GM21723 (cell line): ENCODE results near the gene CBX2.
A peak's percentile ranks its signal among the peaks of the same experiment; 100 is the strongest.

Source experiments
- ATAC-seq: cut with Tn5 transposase; IDR thresholded peaks from one replicate; pipeline ENCODE4 v1.9.1; 2021; ENCODE audit warnings: mild to moderate bottlenecking, moderate library complexity; ENCODE audit not compliant: unreplicated experiment

CBX2 gene

DNA sequence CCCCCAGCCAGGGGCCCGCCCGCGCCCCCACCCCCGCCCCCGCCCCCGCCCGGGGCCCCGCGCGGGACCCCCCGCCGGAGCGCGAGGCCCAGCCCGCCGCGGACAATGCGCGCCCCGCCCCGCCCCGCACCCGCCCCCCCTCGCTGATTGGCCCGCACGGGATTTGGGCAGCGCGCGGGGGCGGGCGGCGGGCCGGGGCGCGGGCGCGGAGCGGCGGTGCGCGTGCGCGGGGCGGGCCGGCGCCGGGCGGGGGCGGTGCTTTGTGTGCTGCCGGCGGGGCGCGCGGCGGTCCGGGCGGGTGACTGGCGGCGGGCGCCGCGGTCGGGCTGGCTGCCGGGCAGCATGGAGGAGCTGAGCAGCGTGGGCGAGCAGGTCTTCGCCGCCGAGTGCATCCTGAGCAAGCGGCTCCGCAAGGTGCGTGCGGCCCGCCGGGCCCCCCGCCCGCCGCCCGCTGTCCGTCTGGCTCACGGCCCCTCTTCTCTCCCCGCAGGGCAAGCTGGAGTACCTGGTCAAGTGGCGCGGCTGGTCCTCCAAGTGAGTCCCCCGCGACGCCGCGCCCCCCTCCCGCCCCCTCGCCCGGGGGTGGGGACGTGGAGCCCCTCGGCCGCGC lies at the start of gene CBX2:
Gene CBX2, plus strand, starts transcription at position 255 of the 610 bp plus-strand sequence. Its CDS starts 88 bp downstream, at position 343.
- ATAC-seq: peak; percentile 59

DNA sequence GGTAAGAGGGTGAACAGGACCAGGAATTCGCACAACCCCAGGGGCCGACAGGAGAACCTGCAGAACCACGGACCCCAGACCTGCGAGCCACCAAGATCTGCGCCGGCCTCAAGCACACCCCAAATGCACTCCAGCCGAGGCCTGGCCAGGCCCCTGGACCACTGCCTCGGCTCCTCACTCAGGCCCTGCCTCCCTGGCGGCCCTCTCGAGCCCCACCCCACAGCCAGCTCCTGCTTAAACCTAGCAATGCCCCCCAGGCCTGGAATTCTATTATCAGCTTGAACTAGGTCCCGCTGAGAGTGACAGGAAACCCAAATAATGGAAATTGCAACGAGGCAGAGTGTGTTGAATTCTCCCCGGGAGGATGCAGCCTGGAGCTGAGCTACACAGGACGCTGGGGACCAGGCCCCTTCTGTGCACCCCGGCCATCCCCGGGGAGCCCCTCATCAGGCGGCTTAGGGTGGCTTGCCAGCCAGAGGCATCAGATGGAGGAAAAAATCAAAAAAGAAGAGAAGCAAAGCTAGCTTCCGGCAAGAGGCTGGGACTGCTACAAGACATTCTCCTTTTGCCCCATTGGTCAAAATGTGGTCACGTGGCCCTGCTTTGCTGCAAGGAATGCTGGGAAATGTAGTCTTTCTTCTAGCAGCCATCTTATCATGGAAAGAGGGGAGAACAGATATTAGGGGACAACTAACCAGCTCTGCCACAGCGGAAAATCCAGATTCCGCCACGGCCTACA lies 49.6 kb upstream of the CBX2 start:
- peak; percentile 64 for ATAC-seq

DNA sequence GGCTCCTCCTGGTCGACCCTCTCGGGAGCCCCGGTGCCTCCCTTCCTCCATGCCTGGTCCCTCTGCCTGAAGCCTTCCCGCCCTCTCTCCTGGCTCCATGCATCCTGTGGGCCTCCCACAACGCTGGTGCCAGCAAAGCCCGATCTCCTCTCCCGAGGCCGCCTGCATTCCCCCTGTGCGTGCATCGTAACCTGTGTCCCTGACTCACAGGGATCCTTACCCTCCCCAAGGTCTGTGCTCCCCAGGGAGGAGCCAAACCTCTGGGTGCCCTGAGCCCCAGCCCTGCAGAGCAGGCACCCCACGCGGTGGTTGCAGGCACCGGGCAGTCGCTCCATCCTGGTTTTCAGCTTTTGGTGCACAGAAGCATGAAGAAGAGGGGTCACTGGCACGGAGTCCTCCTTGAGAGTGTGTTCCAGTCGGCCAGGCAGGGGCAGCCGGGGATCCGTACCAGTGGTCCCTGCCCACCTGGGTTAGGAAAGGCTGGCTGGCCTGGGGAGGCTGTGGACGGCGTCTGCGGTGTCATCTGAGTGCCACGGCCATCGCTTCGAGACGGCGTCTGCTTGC lies 49.0 kb upstream of the CBX2 start:
- ATAC-seq: no peak

DNA sequence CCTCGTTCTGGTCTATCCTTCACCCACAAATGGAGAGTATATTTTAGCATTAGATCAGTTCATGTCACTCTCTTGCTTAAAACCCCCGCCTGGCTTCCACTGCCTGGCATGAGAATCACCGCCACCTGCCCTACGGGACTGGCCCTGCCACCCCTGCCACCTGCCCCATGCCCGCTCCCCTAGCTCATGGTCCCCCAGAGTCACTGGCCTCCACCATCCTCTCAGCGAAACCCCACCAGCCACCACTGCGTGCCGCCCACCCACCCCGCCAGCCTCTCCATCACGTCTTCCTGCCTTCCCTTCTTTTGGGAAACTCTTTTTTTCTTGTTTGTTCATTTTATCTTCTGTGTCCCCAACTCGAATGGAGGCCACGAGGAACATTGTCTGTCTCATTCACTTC lies 48.2 kb upstream of the CBX2 start:
- no peak for ATAC-seq

DNA sequence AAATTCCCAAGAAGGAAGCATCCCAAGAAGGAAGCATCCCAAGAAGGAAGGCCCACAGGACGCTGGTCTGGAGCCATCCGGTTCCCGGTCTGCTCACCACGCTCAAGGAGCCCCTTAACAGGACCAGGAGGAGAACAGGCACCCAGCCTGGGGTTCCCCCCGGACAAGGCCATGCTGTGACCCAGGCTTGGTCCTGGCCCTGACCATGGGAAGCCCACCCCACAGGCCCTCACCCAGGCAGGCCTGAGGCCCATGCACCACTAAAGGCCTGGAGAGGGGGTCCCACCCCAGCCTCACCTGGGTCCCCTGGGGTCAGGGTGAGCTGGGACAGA lies 47.5 kb upstream of the CBX2 start:
- no peak for ATAC-seq

DNA sequence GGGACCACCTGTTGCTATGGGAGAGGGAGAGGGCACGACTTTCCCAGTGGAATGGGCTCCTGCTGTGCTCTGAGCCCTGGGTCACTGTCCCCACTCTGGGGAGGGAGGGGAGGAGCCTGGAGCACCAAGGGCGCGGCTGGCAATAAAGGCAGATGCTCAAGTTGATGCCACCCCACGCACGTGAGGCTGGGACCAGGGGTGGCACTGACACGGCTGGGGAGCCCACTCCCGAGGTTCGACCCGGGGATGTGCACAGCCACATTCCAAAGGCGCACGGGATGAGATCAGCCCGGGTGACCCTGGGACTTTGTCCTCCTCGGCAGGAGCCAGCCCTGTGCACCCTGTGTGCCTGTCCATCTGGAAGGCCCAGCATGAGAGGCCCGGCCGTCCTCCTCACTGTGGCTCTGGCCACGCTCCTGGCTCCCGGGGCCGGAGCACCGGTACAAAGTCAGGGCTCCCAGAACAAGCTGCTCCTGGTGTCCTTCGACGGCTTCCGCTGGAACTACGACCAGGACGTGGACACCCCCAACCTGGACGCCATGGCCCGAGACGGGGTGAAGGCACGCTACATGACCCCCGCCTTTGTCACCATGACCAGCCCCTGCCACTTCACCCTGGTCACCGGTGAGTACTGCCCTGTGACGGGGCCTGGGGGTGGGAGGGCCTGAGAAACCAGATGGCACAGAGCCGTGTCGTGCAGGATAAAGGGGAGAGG lies 47.0 kb upstream of the CBX2 start, which contains the start of gene ENPP7:
Gene ENPP7, plus strand, starts transcription at position 175 of the 715 bp plus-strand sequence. Its CDS starts 197 bp downstream, at position 372.
- ATAC-seq: no peak

DNA sequence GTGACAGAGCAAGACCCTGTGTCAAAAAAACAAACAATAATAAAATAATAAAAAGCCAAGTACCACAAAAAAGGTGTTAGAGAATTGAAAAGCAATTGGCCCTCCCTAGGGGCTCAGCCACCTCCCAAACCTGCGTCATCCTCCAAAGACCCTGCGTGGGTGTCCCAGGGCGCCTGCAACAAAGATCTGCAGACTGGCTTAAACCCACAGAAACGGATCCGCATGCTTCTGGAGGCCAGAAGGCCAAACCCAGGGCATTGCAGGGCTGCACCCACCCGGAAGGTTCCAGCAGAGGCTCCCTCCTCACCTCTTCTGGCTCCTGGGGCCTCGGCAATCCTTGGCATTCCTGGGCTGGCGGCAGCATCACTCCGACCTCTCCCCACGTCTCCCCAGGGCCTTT lies 45.7 kb upstream of the CBX2 start:
- no peak for ATAC-seq

DNA sequence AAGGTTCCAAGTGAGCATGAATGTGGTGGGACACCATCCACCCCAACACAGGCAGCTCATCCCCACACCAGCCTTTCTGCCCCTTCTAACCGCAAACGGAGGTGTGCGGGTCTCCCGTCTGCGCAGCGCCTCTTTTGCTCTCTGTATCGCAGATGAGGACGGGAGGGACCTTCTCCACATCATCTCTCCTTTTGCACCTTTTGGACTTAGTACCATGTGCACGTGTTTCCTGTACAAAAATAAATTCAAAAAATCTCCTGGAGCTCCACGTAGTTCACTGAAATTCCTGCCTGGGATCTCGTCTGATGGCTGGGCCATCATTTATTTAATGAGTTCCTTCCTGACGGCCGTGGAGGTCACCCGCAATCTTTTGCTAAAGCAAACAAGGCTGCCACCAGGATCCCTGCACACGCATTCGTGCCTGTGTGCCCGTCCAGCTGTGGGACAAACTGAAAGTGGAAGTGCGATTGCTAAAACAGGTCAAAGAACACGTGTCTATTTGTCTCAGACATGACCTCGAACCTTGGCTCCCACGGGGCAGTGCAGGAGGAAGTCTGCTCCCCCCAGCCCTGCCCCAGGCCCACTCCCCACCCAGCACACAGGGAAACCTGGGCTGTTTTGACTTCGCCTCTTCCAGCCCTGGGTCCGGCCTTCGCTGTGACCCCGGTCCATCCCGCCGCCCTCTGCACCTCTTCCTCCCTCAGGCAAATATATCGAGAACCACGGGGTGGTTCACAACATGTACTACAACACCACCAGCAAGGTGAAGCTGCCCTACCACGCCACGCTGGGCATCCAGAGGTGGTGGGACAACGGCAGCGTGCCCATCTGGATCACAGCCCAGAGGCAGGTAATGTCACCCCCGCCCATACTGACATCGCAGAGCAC lies 44.9 kb upstream of the CBX2 start:
- ATAC-seq: no peak

DNA sequence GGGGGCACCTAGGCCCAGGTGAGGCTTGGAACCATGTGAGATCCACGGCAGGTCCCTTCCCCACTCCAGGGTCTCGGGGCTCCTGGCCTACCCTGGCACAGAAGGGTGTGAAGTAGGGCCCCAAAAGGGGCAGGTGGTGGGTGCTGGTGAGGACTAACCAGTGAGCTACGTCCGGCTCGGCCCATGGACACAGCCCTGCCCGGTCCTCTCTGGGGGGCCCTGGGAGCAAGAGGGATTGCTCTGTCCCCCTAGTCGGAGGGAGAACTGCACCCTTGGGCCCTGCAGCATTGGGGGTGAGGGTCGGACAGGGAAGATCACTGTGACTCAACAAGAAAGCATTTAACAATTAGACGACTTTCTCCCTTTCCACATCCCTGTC lies 44.3 kb upstream of the CBX2 start:
- ATAC-seq: no peak

DNA sequence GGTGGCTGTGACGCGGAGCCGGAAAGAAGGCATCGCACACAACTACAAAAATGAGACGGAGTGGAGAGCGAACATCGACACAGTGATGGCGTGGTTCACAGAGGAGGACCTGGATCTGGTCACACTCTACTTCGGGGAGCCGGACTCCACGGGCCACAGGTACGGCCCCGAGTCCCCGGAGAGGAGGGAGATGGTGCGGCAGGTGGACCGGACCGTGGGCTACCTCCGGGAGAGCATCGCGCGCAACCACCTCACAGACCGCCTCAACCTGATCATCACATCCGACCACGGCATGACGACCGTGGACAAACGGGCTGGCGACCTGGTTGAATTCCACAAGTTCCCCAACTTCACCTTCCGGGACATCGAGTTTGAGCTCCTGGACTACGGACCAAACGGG lies 42.9 kb upstream of the CBX2 start:
- no peak for ATAC-seq

DNA sequence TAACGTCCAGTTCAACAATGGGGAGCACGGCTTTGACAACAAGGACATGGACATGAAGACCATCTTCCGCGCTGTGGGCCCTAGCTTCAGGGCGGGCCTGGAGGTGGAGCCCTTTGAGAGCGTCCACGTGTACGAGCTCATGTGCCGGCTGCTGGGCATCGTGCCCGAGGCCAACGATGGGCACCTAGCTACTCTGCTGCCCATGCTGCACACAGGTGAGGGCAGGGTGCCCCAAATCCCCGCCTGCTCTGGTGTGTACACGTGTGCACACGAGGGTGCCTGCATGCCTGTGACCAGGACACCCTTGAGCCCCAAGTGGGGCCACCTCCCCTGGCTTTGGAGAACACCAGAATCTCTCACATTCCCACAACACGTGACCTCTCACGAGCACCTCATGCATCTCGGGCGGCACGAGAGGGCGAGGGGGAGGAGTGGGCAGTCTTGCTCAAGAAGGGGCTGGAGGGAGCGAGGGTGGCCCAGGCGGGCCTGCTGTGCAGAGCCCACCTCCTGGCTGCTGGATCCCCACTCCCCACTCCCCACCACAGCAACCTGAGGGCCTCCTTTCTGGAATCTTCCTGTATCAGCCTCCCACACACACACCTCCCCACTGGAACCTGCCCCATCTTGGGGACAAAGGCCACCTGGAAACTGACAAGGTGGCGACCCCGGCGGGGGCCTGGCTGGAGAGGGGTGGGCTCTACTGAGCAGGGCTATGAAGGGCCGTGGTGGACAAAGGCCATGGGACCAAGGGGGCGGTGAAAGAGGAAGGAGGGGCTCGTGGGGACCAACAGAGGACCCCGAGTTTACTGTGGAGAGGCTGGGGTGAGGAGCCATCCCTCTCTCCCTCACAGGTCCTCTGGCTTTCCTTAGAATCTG lies 40.7 kb upstream of the CBX2 start:
- ATAC-seq: no peak

DNA sequence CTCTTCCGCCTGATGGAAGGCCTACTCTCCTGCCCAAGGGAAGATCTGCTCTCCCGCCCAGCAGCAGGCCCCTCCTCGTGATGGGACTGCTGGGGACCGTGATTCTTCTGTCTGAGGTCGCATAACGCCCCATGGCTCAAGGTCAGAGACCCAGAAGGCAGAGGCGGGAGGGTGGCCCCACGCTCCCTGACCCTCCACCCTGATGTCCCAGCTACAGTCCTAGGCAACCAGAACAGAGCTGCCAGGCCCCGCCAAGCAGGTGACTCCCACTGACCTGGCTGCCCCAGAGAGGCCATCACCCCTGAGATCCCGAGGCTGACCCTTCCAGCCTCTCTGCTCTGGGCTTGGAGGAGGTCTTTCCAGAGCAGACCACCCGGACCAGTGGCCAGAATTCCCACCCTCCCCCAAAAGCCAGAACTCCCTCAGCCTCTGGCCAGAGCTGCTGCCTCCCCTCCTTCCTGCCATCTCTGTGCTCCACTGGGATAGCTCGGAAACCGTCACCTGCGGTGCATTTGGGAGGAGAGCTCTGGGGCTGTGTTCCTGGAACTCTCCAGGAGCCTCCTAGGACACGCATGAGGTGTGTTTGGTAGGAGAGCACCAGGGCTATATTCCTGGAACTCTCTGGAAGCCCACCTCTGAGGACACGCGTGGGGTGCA lies 39.9 kb upstream of the CBX2 start:
- no peak for ATAC-seq

DNA sequence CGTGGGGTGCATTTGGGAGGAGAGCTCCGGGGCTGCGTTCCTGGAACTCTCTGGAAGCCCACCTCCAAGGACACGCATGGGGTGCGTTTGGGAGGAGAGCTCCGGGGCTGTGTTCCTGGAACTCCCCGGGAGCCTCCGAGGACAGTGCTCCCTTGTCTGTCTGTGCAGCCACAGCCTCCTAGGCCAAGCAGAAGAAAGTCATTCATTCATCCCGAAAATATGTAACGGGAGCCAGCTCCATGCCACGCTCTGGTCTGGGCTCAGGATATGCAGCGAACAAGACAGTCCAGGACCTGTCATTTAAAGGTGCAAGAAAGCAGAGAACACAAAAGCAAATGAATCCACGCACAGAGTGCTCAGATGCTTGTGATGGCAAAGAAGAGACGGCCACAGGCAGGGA lies 39.3 kb upstream of the CBX2 start:
- ATAC-seq: no peak

DNA sequence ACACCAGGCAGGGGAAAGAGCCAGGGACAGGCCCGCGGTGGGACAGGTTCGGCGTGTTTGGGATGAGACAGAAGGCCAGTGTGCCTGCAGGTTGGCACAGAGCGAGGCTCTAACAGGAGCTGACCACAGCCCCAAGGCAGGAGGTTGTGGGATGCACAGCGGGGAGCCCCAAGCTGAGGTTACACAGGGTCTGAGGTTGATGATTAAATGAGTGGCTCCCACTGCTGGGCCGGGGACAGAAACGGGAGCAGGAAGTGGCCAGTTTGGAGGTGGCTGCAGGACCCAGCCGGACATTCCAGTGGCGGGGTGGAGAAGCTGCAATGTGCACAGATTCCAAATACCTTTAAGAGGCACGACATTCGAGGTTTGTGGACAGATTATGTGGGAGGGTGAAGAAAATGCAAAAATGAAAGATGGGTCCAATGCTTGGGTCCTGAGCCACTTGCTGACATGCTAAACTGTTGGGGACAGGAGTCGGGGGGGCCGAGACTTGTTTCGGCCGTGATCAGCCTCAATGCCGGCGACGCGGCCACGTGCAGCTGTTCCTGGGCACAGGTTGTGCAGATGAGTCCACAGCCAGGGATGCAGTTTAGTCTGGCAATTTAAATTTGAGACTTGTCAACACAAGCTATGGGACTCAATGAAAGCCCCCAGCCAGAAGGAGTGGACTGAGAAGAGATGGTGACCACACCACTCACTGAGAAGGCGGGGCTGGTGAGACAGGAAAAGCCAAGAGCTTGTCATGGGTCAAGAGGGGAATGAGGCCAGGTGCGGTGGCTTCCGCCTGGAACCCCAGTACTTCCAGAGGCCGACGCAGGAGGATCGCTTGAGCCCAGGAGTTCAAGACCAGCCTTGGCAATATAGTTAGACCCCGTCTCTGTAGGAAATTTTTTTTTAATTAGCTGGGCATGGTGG lies 38.5 kb upstream of the CBX2 start:
- ATAC-seq: no peak

DNA sequence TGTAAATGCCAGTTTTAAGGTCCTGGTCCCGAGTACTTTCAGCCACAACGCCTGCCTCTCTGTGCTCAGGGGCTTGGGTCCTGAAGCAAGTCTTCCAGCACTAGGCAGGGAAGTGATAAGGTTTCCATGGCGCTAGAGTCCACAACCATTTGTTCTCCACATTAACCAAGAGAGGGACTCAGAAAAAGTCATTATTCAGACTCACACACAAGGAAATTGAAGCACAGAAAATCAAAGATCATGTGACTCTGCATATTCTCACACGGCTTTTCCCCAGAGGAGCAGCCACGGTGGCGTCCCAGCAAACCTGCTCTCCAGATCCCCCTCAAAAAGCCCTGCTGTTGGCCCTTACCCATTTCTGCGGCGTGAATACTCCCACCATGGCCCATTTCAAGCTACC lies 37.5 kb upstream of the CBX2 start:
- no peak for ATAC-seq

DNA sequence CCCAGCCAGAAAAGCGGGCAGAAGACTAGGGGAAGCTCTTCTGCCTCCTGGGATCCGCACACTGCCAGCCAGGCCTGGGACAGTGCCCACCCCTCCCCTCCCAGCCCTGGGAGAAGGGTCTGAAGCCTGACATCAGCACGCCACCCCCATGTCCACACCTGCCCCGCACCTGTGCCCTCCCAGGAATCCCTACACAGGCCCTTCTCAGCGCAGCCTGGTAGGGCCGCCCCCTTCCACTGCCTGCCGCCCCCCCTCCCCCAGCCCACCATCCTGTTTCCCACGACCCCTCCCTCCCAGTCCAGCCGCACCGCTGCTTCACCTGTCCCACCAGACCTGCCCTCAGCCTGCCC lies 36.6 kb upstream of the CBX2 start:
- no peak for ATAC-seq

DNA sequence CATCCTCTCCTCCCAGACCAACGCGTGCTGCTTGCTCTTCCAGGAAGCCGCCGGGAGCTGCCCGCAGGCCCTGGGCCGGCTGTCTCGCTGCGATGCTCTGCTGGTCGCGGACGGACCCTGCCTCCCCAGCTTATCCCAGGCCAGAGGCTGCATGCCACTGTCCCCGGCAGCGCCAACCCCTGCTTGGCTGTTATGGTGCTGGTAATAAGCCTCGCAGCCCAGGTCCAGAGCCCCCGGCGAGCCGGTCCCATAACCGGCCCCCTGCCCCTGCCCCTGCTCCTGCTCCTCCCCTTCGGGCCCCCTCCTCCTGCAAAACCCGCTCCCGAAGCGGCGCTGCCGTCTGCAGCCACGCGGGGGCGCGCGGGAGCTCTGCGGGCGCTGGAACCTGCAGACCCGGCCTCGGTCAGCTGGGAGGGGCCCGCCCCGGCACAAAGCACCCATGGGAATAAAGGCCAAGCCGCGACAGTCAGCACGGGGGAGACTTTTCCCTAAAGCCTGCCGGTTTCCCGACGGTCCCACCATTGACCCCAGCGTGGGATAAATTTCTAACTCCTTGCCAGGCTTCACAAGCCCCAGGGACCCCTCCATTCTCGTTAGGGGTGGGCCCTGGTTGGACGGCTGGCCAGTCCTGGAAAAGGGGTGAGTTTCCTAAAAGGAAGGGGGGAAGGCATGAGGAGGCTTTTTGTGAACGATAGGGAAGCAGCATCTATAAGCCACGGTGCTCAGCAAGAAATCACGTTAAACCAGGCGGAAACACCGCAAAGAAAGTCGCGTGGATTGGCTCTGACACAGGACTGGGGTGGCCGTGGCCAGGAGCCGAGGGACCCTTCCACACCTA lies 36.0 kb upstream of the CBX2 start:
- no peak for ATAC-seq

DNA sequence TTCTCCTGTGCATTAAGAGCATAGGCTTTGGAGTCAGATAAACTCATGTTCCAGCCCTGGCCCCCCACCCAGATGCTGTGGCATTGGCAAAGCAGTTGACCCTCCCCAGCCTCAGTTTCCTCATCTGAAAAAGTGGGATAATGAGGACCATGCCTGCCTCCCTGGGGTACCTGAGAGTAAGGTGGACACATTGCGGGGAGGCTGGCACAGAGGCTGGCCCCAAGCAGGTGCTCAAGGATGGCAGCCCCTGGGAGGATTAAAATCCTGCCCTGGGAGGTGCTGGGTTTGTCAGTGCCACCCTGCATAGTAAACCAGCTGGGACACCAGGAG lies 35.4 kb upstream of the CBX2 start:
- ATAC-seq: no peak
